Measurements from ENCODE around the gene TNS3.

- TF ChIP-seq CTCF (IDR thresholded peaks at IDR 0.05; ENCODE audit: extremely low read depth in 1 of 2, insufficient read depth in 1 of 2, low read depth in 1 of 2, low read length in 2 of 2) (no peak), EZH2 (IDR thresholded peaks at IDR 0.05; ENCODE audit: borderline replicate concordance, low read depth, low read length, severe bottlenecking) (no peak), MAX (IDR thresholded peaks at IDR 0.05; ENCODE audit: insufficient read depth, insufficient read length) (no peak), POLR2A (IDR thresholded peaks at IDR 0.05; ENCODE audit: low read depth, low read length) (no peak), JUN (IDR thresholded peaks at IDR 0.05; ENCODE audit: borderline replicate concordance, insufficient read depth, insufficient read length, low read depth) (no peak), GATA2 (IDR thresholded peaks at IDR 0.05; ENCODE audit: insufficient read depth, insufficient read length, low read depth, low read length) (no peak), POLR2AphosphoS5 (IDR thresholded peaks at IDR 0.05; ENCODE audit: insufficient read depth, low read depth, low read length) (no peak), MYC (IDR thresholded peaks at IDR 0.05; ENCODE audit: low read depth, low read length) (no peak)
These were observed 50.1 kb downstream of the TNS3 start for GRCh38 chr7:47531584-47532492.

Data from endothelial cell of umbilical vein (primary cell).